Astrocyte of the cerebellum (primary cell): ENCODE data around the gene PGPEP1.

Experiments
- DNase-seq: peaks from one replicate; pipeline ENCODE4 v3.0.0-alpha.2; 2011; ENCODE audit warnings: low read depth
- H3K4me3 ChIP-seq: 2 replicates; pipeline ENCODE4 v1.5.1; 2011; ENCODE audit warnings: mild to moderate bottlenecking, low read depth, low read length, moderate library complexity
- CTCF ChIP-seq: IDR thresholded peaks from 2 replicates; pipeline ENCODE4 v1.5.1; 2012; ENCODE audit warnings: low read length, low read depth, moderate library complexity, mild to moderate bottlenecking; ENCODE audit errors: missing control alignments
- in situ Hi-C: cut with HindIII; loops from 2 replicates; pipeline ENCODE4 v1.10.0; 2017; ENCODE audit warnings: low sequenced_read_pairs

The PGPEP1 gene

GRCh38 chr19:18340190-18340989 lies at the start of gene PGPEP1:
Gene PGPEP1 (plus strand): TSS chr19:18340598. CDS start chr19:18340682, 84 bp downstream.
- in situ Hi-C loops = no loop called here
- no peak for TF ChIP-seq CTCF
- no peak for DNase-seq
- H3K4me3 ChIP-seq = peak within 1 kb of the TSS; percentile 78

GRCh38 chr19:18291019-18291524 lies 49.3 kb upstream of the PGPEP1 start:
- peak; percentile 13 for TF ChIP-seq CTCF
- in situ Hi-C loops = no loop called here
- DNase-seq = no peak
- peak overlapping the region; percentile 55 for H3K4me3 ChIP-seq

- in situ Hi-C loops = no loop called here
- DNase-seq = no peak
- TF ChIP-seq CTCF = no peak
- H3K4me3 ChIP-seq = peak overlapping the region; percentile 55
Observed at GRCh38 chr19:18291590-18292461, 48.6 kb upstream of the PGPEP1 start.

- no peak for DNase-seq
- H3K4me3 ChIP-seq = peak overlapping the region; percentile 55
- no peak for TF ChIP-seq CTCF
- in situ Hi-C loops = no loop called here
Observed at GRCh38 chr19:18292462-18292809, 48.0 kb upstream of the PGPEP1 start.

GRCh38 chr19:18292810-18293641 lies 47.4 kb upstream of the PGPEP1 start:
- in situ Hi-C loops = no loop called here
- peak overlapping the region; percentile 55 for H3K4me3 ChIP-seq
- TF ChIP-seq CTCF = no peak
- no peak for DNase-seq
